Body of pancreas (tissue), 4 donors: ENCODE measurements around the gene PSMG3.

ENCODE experiments used
- CTCF ChIP-seq, 7 experiments: fragments of 450-650 bp in 4 of 7; fragments of 200-600 bp in 3 of 7; sonication (generic) in 3 of 7; IDR thresholded peaks; one replicate each; pipeline ENCODE4 v1.5.1; 2016 to 2019; ENCODE audit warnings: antibody characterized with exemption in 7 of 7
- POLR2A ChIP-seq, 3 donors: fragments of 450-650 bp; IDR thresholded peaks; one replicate each; pipeline ENCODE4 v1.6.1; 2016; ENCODE audit warnings: antibody characterized with exemption in 3 of 3, mild to moderate bottlenecking in 2 of 3

DNA sequence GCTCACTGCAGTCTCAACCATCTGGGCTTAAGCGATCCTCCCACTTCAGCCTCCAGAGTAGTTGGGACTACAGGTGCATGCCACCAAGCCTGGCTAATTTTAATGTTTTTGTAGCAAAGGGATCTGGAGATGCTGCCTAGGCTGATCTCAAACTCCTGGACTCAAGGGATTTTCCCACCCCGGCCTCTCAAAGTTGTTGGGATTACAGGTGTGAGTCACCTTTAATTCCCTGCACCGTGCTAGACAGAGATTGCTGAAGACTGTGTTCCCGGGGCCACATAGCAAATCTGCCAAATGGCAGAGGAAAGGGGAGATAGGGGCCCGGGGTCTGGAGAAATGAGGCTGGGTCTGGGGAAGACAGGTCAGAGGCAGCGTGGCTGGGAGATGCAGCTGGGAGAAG lies 20.6 kb upstream of the PSMG3 start:
- TF ChIP-seq CTCF (IDR thresholded peaks at IDR 0.05) (no peak), POLR2A (IDR thresholded peaks at IDR 0.05) (no peak)
